ENCODE data around the gene BGLAP. TPM values are rescaled to one million over a fixed set of nuclear protein-coding genes. Genes with fewer than 3 reads are reported as not detected.

BGLAP gene
- total RNA-seq, 1 experiment from 2014 or later, result 2.4 TPM

- DNase-seq, result no peak
- H3K27ac ChIP-seq (ENCODE audit: insufficient read length, low read depth, low read length), result no peak overlapping the region
- H2BK12ac ChIP-seq (ENCODE audit: insufficient read length, low read depth, low read length), result no peak overlapping the region
- no peak overlapping the region for H4K91ac ChIP-seq (ENCODE audit: insufficient read length, low read depth, low read length)
- H3K79me1 ChIP-seq (ENCODE audit: insufficient read depth, low read depth, low read length, poor library complexity, severe bottlenecking), result no peaks in the 10 kb centered on the region
- H4K5ac ChIP-seq (ENCODE audit: insufficient read length, low read depth, low read length), result no peak overlapping the region
- Mint-ChIP-seq H3K27me3 (ENCODE audit: low read depth) (no peaks in the 10 kb centered on the region), H3K4me3 (no peak overlapping the region), H3K9me3 (no peaks in the 10 kb centered on the region), H3K4me1 (no peaks in the 10 kb centered on the region), H3K36me3 (ENCODE audit: insufficient read depth in 1 of 3, low read depth in 3 of 3) (peaks cover 26 to 68% (median 65%) of the 10 kb centered on the region in 3 experiments; a peak in 6 of 7 replicates), H3K27ac (no peak overlapping the region; a peak in 1 of 7 replicates)
- H3K23ac ChIP-seq (ENCODE audit: insufficient read length, low read depth, low read length), result no peak overlapping the region
- no peaks in the 10 kb centered on the region for H4K20me1 ChIP-seq (ENCODE audit: control insufficient read depth, insufficient read depth, insufficient read length)
- no peak overlapping the region for H3T11ph ChIP-seq (ENCODE audit: low read length)
- H3K4ac ChIP-seq (ENCODE audit: low read depth, low read length), result no peak overlapping the region
- WGBS (ENCODE audit: extremely low coverage, insufficient read length, low lambda C conversion rate), result no CpG with 5 or more reads among the region's 5 CpGs
- no peak overlapping the region for H2AFZ ChIP-seq (ENCODE audit: low read length)
- no peaks in the 10 kb centered on the region for H3K9me3 ChIP-seq (ENCODE audit: control insufficient read depth, low read depth, low read length)
- no peak overlapping the region for H2BK5ac ChIP-seq (ENCODE audit: insufficient read length, low read length)
- no peak overlapping the region for H3K14ac ChIP-seq (ENCODE audit: insufficient read depth, low read length)
- TF ChIP-seq CTCF (conservative IDR thresholded peaks at IDR 0.05), result no peak
- H3K23me2 ChIP-seq (ENCODE audit: insufficient read length, low read depth, low read length, poor library complexity, severe bottlenecking), result no peaks in the 10 kb centered on the region
- H2BK120ac ChIP-seq (ENCODE audit: low read depth, low read length, poor library complexity, severe bottlenecking), result no peak overlapping the region
- no peaks in the 10 kb centered on the region for H3K27me3 ChIP-seq (ENCODE audit: insufficient read depth, low read length)
- no peak overlapping the region for H2AK5ac ChIP-seq (ENCODE audit: insufficient read length, low read length)
- H3K4me1 ChIP-seq (ENCODE audit: insufficient read depth, low read length), result no peaks in the 10 kb centered on the region
- no peak overlapping the region for H4K8ac ChIP-seq (replicated peaks; ENCODE audit: insufficient read length, low read depth, low read length)
- no peak overlapping the region for H3K56ac ChIP-seq (ENCODE audit: insufficient read length, low read depth, low read length)
- no peak overlapping the region for H2BK20ac ChIP-seq (ENCODE audit: low read depth, low read length, poor library complexity, severe bottlenecking)
- H2BK15ac ChIP-seq (ENCODE audit: low read depth, low read length), result no peak overlapping the region
- no peak overlapping the region for H3K9ac ChIP-seq (ENCODE audit: extremely low read depth, insufficient read length, low read length)
- no peak overlapping the region for H3K4me2 ChIP-seq (ENCODE audit: insufficient read depth, insufficient read length, low read length)
- no peak overlapping the region for H3K18ac ChIP-seq (ENCODE audit: insufficient read length, low read depth, low read length)
- H3K79me2 ChIP-seq (ENCODE audit: insufficient read depth, low read length), result no peaks in the 10 kb centered on the region
Measured at GRCh38 chr1:156233426-156234127, 8.4 kb upstream of the BGLAP start.

Measured in H9 (cell line).